HG02852 (cell line): Measurements from ENCODE around the gene NOL12.
"Not testable (repeated sequence)": the region's sequence is repeated elsewhere in the genome, so short reads cannot be mapped to it uniquely, and the experiment has no call there.

Experiments
- ATAC-seq: cut with Tn5 transposase; IDR thresholded peaks from one replicate; pipeline ENCODE4 v1.9.1; 2021; ENCODE audit warnings: mild to moderate bottlenecking, moderate library complexity; ENCODE audit not compliant: unreplicated experiment

NOL12 gene

GRCh38 chr22:37710675-37711074 is 24.5 kb downstream of the NOL12 start:
- no peak for ATAC-seq

GRCh38 chr22:37711490-37711889 is 25.3 kb downstream of the NOL12 start:
- no peak for ATAC-seq

- ATAC-seq = no peak
These were observed 27.6 kb downstream of the NOL12 start for GRCh38 chr22:37713761-37714160.

GRCh38 chr22:37714634-37715033 is 28.5 kb downstream of the NOL12 start:
- no peak for ATAC-seq

GRCh38 chr22:37715760-37716159 is 29.6 kb downstream of the NOL12 start:
- ATAC-seq = no peak

- no peak for ATAC-seq
These were observed 30.6 kb downstream of the NOL12 start for GRCh38 chr22:37716708-37717107.

- not testable (repeated sequence) for ATAC-seq
These were observed 31.1 kb downstream of the NOL12 start for GRCh38 chr22:37717235-37717634.

- not testable (repeated sequence) for ATAC-seq
These were observed 31.7 kb downstream of the NOL12 start for GRCh38 chr22:37717746-37718305.

GRCh38 chr22:37725551-37726240 is 39.6 kb downstream of the NOL12 start:
- no peak for ATAC-seq

GRCh38 chr22:37726241-37726887 is 40.2 kb downstream of the NOL12 start:
- ATAC-seq = no peak

- no peak for ATAC-seq
These were observed 42.5 kb downstream of the NOL12 start for GRCh38 chr22:37728620-37729019.

GRCh38 chr22:37731804-37732471 is 45.8 kb downstream of the NOL12 start:
- ATAC-seq = no peak

GRCh38 chr22:37732699-37733607 is 46.8 kb downstream of the NOL12 start:
- no peak for ATAC-seq

- ATAC-seq = no peak
These were observed 47.7 kb downstream of the NOL12 start for GRCh38 chr22:37733625-37734401.

- no peak for ATAC-seq
These were observed 48.2 kb downstream of the NOL12 start for GRCh38 chr22:37734402-37734700.

- no peak for ATAC-seq
These were observed 48.9 kb downstream of the NOL12 start for GRCh38 chr22:37734964-37735451.

GRCh38 chr22:37739035-37739434 is 52.9 kb downstream of the NOL12 start:
- ATAC-seq = no peak

GRCh38 chr22:37739611-37740049 is 53.5 kb downstream of the NOL12 start:
- no peak for ATAC-seq

GRCh38 chr22:37740455-37741311 is 54.5 kb downstream of the NOL12 start:
- ATAC-seq = no peak
